Breast epithelium (tissue), 4 donors: ENCODE measurements around the gene RBM43. TPM values are rescaled to one million over a fixed set of nuclear protein-coding genes. Genes with fewer than 3 reads are reported as not detected.
"Not testable (repeated sequence)": the region's sequence is repeated elsewhere in the genome, so short reads cannot be mapped to it uniquely, and the experiment has no call there.

ENCODE experiments used
- DNase-seq, 2 donors: peaks; one replicate each; pipeline ENCODE4 v3.0.0-alpha.2; 2019; ENCODE audit warnings: low spot score in 2 of 2
- H3K27ac ChIP-seq, 2 donors: fragments of 200-600 bp; sonication (generic) in 1 of 2; one replicate each; pipeline ENCODE4 v1.5.1; 2016 to 2019; ENCODE audit warnings: mild to moderate bottlenecking in 1 of 2
- H3K27me3 ChIP-seq, 2 donors: fragments of 200-600 bp; sonication (generic) in 1 of 2; one replicate each; pipeline versions ENCODE4 v1.5.1 to v1.6.0; 2017 to 2019; ENCODE audit warnings: control low read depth in 1 of 2, mild to moderate bottlenecking in 1 of 2
- H3K36me3 ChIP-seq: fragments of 200-600 bp; one replicate; pipeline ENCODE4 v1.5.1; 2019
- H3K4me1 ChIP-seq, 2 donors: fragments of 200-600 bp; sonication (generic); one replicate each; pipeline ENCODE4 v1.5.1; 2016 to 2019; ENCODE audit warnings: control low read depth in 1 of 2
- H3K4me3 ChIP-seq, 3 donors: fragments of 200-600 bp; sonication (generic); 1 replicate in 2 of 3; 2 replicates in 1 of 3; pipeline ENCODE4 v1.5.1; 2016 to 2019; ENCODE audit warnings: mild to moderate bottlenecking in 3 of 3, moderate library complexity in 2 of 3
- H3K9me3 ChIP-seq, 2 donors: fragments of 200-600 bp; sonication (generic) in 1 of 2; one replicate each; pipeline ENCODE4 v1.5.1; 2016 to 2019; ENCODE audit warnings: control low read depth in 1 of 2
- POLR2A ChIP-seq: fragments of 450-650 bp; IDR thresholded peaks from one replicate; pipeline ENCODE4 v1.6.1; 2016; ENCODE audit warnings: antibody characterized with exemption, mild to moderate bottlenecking, moderate library complexity
- POLR2AphosphoS5 ChIP-seq, 3 donors: sonication (generic); formaldehyde crosslinking; IDR thresholded peaks; one replicate each; pipeline ENCODE4 v1.6.1; 2017; ENCODE audit warnings: antibody characterized with exemption in 3 of 3
- intact Hi-C: fragments of 100-400 bp; cut with DNase I; formaldehyde crosslinking; loops from one replicate; pipeline ENCODE4 v1.15.1; 2023; ENCODE audit warnings: low total_unique reads
- total RNA-seq, 3 donors: library from RNA; depleted of rRNA; stranded (reverse); fragments of >200 nt; gene quantifications; one replicate each; pipeline ENCODE4 v1.1.0, GENCODE V29; 2016
- TF ChIP-seq, protein P1 (sequence below), 3 donors: fragments of 450-650 bp; IDR thresholded peaks; one replicate each; pipeline ENCODE4 v1.5.1; 2016 to 2017; ENCODE audit warnings: antibody characterized with exemption in 3 of 3, mild to moderate bottlenecking in 3 of 3, moderate library complexity in 3 of 3

RBM43 gene
- total RNA-seq, 3 donors from 2014 or later, result 4.6 to 6.6 (median 5.0) TPM

GRCh38 chr2:151302404-151302803, 40.7 kb upstream of the RBM43 start:
- H3K4me3 ChIP-seq, result no peak overlapping the region
- H3K9me3 ChIP-seq, result no peaks in the 10 kb centered on the region
- TF ChIP-seq, protein P1, sequence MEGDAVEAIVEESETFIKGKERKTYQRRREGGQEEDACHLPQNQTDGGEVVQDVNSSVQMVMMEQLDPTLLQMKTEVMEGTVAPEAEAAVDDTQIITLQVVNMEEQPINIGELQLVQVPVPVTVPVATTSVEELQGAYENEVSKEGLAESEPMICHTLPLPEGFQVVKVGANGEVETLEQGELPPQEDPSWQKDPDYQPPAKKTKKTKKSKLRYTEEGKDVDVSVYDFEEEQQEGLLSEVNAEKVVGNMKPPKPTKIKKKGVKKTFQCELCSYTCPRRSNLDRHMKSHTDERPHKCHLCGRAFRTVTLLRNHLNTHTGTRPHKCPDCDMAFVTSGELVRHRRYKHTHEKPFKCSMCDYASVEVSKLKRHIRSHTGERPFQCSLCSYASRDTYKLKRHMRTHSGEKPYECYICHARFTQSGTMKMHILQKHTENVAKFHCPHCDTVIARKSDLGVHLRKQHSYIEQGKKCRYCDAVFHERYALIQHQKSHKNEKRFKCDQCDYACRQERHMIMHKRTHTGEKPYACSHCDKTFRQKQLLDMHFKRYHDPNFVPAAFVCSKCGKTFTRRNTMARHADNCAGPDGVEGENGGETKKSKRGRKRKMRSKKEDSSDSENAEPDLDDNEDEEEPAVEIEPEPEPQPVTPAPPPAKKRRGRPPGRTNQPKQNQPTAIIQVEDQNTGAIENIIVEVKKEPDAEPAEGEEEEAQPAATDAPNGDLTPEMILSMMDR (IDR thresholded peaks at IDR 0.05), result no peak
- TF ChIP-seq POLR2A, result no peak
- TF ChIP-seq POLR2AphosphoS5 (IDR thresholded peaks at IDR 0.05), result no peak
- no peak for DNase-seq
- H3K27ac ChIP-seq, result no peak overlapping the region
- no peaks in the 10 kb centered on the region for H3K4me1 ChIP-seq
- intact Hi-C loops, result no loop called here
- no peaks in the 10 kb centered on the region for H3K36me3 ChIP-seq
- H3K27me3 ChIP-seq, result no peaks in the 10 kb centered on the region

GRCh38 chr2:151299920-151300539, 38.4 kb upstream of the RBM43 start:
- no peak overlapping the region for H3K4me3 ChIP-seq
- H3K36me3 ChIP-seq, result no peaks in the 10 kb centered on the region
- no peaks in the 10 kb centered on the region for H3K9me3 ChIP-seq
- H3K4me1 ChIP-seq, result no peaks in the 10 kb centered on the region
- TF ChIP-seq, protein P1 (IDR thresholded peaks at IDR 0.05), result no peak
- TF ChIP-seq POLR2AphosphoS5 (IDR thresholded peaks at IDR 0.05), result no peak
- no peak for TF ChIP-seq POLR2A
- no peak overlapping the region for H3K27ac ChIP-seq
- no peaks in the 10 kb centered on the region for H3K27me3 ChIP-seq
- intact Hi-C loops, result no loop called here
- DNase-seq, result no peak

DNA sequence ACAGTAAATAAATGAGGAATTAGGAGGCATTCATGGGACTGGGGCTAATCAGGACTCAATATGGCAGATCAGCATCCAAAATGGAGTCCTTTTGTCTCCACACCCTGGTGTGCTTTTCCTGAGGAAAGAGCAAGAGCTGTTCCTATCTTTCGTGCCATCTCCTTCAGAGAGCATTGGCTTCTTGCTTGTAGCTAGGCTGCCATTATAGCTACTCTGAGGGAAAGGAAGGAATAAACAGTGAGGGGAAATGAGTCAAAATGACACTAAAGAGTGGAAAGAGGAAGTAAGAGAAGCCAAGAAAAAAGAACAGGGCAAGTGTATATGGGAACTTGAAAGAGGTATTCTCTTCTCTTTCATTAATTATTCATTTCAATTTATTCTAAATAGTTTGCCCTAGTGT, 36.2 kb upstream of the RBM43 start:
- H3K36me3 ChIP-seq, result no peaks in the 10 kb centered on the region
- H3K4me3 ChIP-seq, result no peak overlapping the region
- TF ChIP-seq POLR2AphosphoS5 (IDR thresholded peaks at IDR 0.05), result no peak
- TF ChIP-seq POLR2A, result no peak
- TF ChIP-seq, protein P1 (IDR thresholded peaks at IDR 0.05), result no peak
- no peaks in the 10 kb centered on the region for H3K27me3 ChIP-seq
- H3K9me3 ChIP-seq, result no peaks in the 10 kb centered on the region
- no peak for DNase-seq
- H3K27ac ChIP-seq, result no peak overlapping the region
- H3K4me1 ChIP-seq, result no peaks in the 10 kb centered on the region
- intact Hi-C loops, result no loop called here

- H3K4me1 ChIP-seq, H3K4me3 ChIP-seq, H3K27ac ChIP-seq, H3K27me3 ChIP-seq, H3K36me3 ChIP-seq, intact Hi-C loops, H3K9me3 ChIP-seq, DNase-seq: not testable (repeated sequence)
Observed at GRCh38 chr2:151295926-151296325, 34.3 kb upstream of the RBM43 start.

DNA sequence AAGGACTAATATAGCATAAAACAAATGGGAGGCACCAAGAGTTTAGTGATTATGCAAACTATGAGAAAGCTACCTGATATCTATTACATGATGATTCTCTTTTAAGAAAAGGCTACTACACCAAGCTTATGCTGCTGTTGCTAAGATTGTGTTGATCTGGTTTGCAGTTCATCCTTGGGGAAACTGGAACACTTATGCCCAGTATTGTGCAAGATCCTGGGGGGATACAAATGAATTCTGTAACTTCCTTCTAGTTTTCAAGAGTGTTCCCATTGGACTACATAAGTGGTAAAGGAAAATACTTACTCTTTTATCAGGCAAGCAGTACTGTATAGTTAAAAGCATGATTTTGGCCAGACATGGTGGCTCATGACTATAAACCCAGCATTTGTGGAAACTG, 30.9 kb upstream of the RBM43 start:
- no peak overlapping the region for H3K4me3 ChIP-seq
- no peak overlapping the region for H3K27ac ChIP-seq
- no peak for DNase-seq
- H3K27me3 ChIP-seq, result no peaks in the 10 kb centered on the region
- H3K4me1 ChIP-seq, result no peaks in the 10 kb centered on the region
- no peaks in the 10 kb centered on the region for H3K36me3 ChIP-seq
- no peaks in the 10 kb centered on the region for H3K9me3 ChIP-seq
- intact Hi-C loops, result no loop called here
- TF ChIP-seq POLR2AphosphoS5 (IDR thresholded peaks at IDR 0.05) (no peak), POLR2A (no peak)
- TF ChIP-seq, protein P1 (IDR thresholded peaks at IDR 0.05), result no peak

DNA sequence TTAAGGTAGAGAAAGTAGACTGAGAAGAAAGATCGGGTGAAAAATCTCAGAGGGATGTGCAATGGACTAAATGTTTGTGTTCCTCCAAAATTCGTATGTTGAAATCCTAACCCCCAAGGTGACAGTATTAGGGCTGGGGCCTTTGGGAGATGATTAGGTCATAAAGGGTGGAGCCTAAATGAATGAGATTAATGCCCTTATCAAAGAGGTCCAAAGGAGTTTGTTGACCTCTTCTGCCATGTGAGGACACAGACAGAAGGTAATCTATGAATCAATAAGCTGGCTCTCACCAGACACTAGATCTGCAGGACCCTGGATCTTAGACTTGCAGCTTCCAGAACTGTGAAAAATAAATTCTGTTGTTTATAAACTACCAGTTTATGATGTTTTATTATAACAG, 30.5 kb upstream of the RBM43 start:
- intact Hi-C loops, result no loop called here
- H3K27me3 ChIP-seq, result no peaks in the 10 kb centered on the region
- H3K27ac ChIP-seq, result no peak overlapping the region
- no peaks in the 10 kb centered on the region for H3K36me3 ChIP-seq
- no peak for DNase-seq
- TF ChIP-seq POLR2AphosphoS5 (IDR thresholded peaks at IDR 0.05), result no peak
- TF ChIP-seq POLR2A, result no peak
- TF ChIP-seq, protein P1 (IDR thresholded peaks at IDR 0.05), result no peak
- H3K4me1 ChIP-seq, result no peaks in the 10 kb centered on the region
- H3K4me3 ChIP-seq, result no peak overlapping the region
- no peaks in the 10 kb centered on the region for H3K9me3 ChIP-seq
